Vagina (tissue), 2 donors: Measurements from ENCODE around the gene CAB39L. TPM values are rescaled to one million over a fixed set of nuclear protein-coding genes. Genes with fewer than 3 reads are reported as not detected.

Source experiments
- DNase-seq, 2 donors: peaks; one replicate each; pipeline ENCODE4 v3.0.0-alpha.2; 2017; ENCODE audit errors: extremely low spot score in 2 of 2
- H3K27ac ChIP-seq: fragments of 200-600 bp; sonication (generic); one replicate; pipeline ENCODE4 v1.5.1; 2019
- H3K27me3 ChIP-seq: fragments of 200-600 bp; sonication (generic); one replicate; pipeline ENCODE4 v1.5.1; 2019
- H3K36me3 ChIP-seq, 2 donors: fragments of 200-600 bp; sonication (generic); one replicate each; pipeline ENCODE4 v1.5.1; 2017 to 2019
- H3K4me1 ChIP-seq: fragments of 200-600 bp; sonication (generic); one replicate; pipeline ENCODE4 v1.5.1; 2019
- H3K4me3 ChIP-seq, 2 donors: fragments of 200-600 bp; sonication (generic); 1 replicate in 1 of 2; 2 replicates in 1 of 2; pipeline ENCODE4 v1.5.1; 2016 to 2019
- H3K9me3 ChIP-seq: fragments of 200-600 bp; sonication (generic); one replicate; pipeline ENCODE4 v1.5.1; 2019
- POLR2A ChIP-seq, 2 donors: fragments of 450-650 bp; IDR thresholded peaks; one replicate each; pipeline ENCODE4 v1.6.1; 2017; ENCODE audit warnings: antibody characterized with exemption in 2 of 2, mild to moderate bottlenecking in 2 of 2, moderate library complexity in 2 of 2
- POLR2AphosphoS5 ChIP-seq, 2 donors: sonication (generic); formaldehyde crosslinking; IDR thresholded peaks; one replicate each; pipeline ENCODE4 v1.9.0; 2017; ENCODE audit warnings: antibody characterized with exemption in 2 of 2, mild to moderate bottlenecking in 2 of 2, low read depth in 1 of 2; ENCODE audit not compliant: insufficient read depth in 1 of 2
- intact Hi-C: fragments of 100-400 bp; cut with DNase I; formaldehyde crosslinking; loops from one replicate; pipeline ENCODE4 v1.15.1; 2023
- total RNA-seq: library from RNA; depleted of rRNA; stranded (reverse); fragments of >200 nt; gene quantifications from one replicate; pipeline ENCODE4 v1.2.3, GENCODE V29; 2016

The CAB39L gene
- total RNA-seq, 1 donor from 2014 or later = 31.7 TPM

DNA sequence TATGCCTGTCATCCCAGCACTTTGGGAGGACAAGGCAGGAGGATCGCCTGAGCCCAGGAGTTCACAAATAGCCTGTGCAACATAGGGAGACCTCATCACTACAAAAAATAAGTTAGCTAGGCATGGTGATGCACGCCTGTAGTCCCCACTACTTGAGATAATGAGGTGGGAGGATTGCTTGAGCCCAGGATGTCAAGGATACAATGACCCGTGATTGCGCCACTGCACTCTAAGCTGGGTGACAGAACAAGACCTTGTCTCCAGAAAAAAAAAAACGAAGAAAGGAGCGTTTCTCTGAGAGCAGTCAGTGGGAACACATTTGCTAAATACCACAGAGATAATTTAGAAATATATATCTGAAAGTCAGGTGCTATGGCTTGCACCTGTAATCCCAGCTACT, 184.3 kb downstream of the CAB39L start:
- H3K27ac ChIP-seq = no peak overlapping the region
- H3K4me1 ChIP-seq = no peaks in the 10 kb centered on the region
- no peaks in the 10 kb centered on the region for H3K27me3 ChIP-seq
- no peak overlapping the region for H3K4me3 ChIP-seq
- no peak for DNase-seq
- no peaks in the 10 kb centered on the region for H3K9me3 ChIP-seq
- intact Hi-C loops = no loop called here
- peaks cover 0 to 39% of the 10 kb centered on the region in 2 donors for H3K36me3 ChIP-seq
- TF ChIP-seq POLR2A (IDR thresholded peaks at IDR 0.05) (no peak), POLR2AphosphoS5 (IDR thresholded peaks at IDR 0.05; ENCODE audit: insufficient read depth in 1 of 2, low read depth in 1 of 2) (no peak)

Other genes with a start within 250 kb of the CAB39L start
- gene MLNR, start 223.7 kb downstream of the CAB39L start, total RNA-seq = not detected
- 6.9 TPM for gene CDADC1, start 196.1 kb downstream of the CAB39L start, total RNA-seq
- gene SETDB2, start 210 bp upstream of the CAB39L start, total RNA-seq = 8.6 TPM
- 44.9 TPM for gene PHF11, start 51.9 kb upstream of the CAB39L start, total RNA-seq
- 10.1 TPM for gene RCBTB1, start 141.5 kb upstream of the CAB39L start, total RNA-seq
- 0.98 TPM for gene ARL11, start 184.4 kb upstream of the CAB39L start, total RNA-seq
- gene EBPL, start 247.4 kb upstream of the CAB39L start, total RNA-seq = 90.8 TPM